Thyroid gland (tissue), 4 donors: ENCODE data around the gene SMC3.

Source experiments
- POLR2A ChIP-seq, 2 donors: fragments of 450-650 bp; IDR thresholded peaks; one replicate each; pipeline ENCODE4 v1.6.1; 2017; ENCODE audit warnings: antibody characterized with exemption in 2 of 2, mild to moderate bottlenecking in 2 of 2, moderate library complexity in 1 of 2
- TF ChIP-seq, protein P1 (sequence below), 6 experiments: fragments of 200-600 bp in 3 of 6; fragments of 450-650 bp in 3 of 6; sonication (generic) in 3 of 6; IDR thresholded peaks; one replicate each; pipeline ENCODE4 v1.5.1; 2016 to 2019; ENCODE audit warnings: antibody characterized with exemption in 6 of 6, mild to moderate bottlenecking in 2 of 6, inconsistent platforms in 1 of 6, moderate library complexity in 1 of 6

DNA sequence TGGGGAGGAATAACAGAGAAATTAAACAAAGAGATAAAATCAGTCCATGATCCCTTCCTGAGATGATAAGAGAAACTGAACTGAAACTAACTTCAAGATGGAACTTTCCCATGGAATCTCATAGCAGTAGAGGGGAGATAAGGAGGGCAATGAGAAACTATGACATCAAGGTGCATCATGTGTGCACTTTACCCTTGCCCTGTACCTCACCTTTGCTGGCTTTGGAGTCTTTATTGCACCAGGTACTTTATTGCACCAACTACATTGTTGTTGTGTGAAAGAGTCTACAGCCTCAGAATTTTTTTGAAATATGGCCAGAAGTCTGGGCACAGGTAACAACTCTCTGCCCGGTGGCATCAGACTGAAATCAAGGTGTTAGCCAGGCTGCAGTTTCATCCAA lies 11.2 kb upstream of the SMC3 start:
- no peak for TF ChIP-seq POLR2A (IDR thresholded peaks at IDR 0.05)
- TF ChIP-seq, protein P1, sequence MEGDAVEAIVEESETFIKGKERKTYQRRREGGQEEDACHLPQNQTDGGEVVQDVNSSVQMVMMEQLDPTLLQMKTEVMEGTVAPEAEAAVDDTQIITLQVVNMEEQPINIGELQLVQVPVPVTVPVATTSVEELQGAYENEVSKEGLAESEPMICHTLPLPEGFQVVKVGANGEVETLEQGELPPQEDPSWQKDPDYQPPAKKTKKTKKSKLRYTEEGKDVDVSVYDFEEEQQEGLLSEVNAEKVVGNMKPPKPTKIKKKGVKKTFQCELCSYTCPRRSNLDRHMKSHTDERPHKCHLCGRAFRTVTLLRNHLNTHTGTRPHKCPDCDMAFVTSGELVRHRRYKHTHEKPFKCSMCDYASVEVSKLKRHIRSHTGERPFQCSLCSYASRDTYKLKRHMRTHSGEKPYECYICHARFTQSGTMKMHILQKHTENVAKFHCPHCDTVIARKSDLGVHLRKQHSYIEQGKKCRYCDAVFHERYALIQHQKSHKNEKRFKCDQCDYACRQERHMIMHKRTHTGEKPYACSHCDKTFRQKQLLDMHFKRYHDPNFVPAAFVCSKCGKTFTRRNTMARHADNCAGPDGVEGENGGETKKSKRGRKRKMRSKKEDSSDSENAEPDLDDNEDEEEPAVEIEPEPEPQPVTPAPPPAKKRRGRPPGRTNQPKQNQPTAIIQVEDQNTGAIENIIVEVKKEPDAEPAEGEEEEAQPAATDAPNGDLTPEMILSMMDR (IDR thresholded peaks at IDR 0.05), result no peak
